Chondrocyte (in vitro differentiated cells): ENCODE results near the gene S100A13. TPM values are rescaled to one million over a fixed set of nuclear protein-coding genes. Genes with fewer than 3 reads are reported as not detected.
"Not testable (repeated sequence)": the region's sequence is repeated elsewhere in the genome, so short reads cannot be mapped to it uniquely, and the experiment has no call there.

Experiments used
- DNase-seq: peaks from one replicate; pipeline ENCODE4 v3.0.0; 2021; ENCODE audit warnings: mixed read lengths, low spot score
- H3K27ac Mint-ChIP-seq: one replicate; pipeline ENCODE4 v1.8.0; 2021; ENCODE audit warnings: mild to moderate bottlenecking, moderate library complexity, mixed read lengths; ENCODE audit not compliant: unreplicated experiment
- H3K27me3 Mint-ChIP-seq: 2 replicates; pipeline ENCODE4 v1.8.0; 2021; ENCODE audit warnings: low read depth, mixed read lengths
- H3K36me3 Mint-ChIP-seq: 2 replicates; pipeline ENCODE4 v1.8.0; 2021; ENCODE audit warnings: low read depth, mixed read lengths
- H3K4me1 Mint-ChIP-seq: 2 replicates; pipeline ENCODE4 v1.8.0; 2021; ENCODE audit warnings: low read depth, mild to moderate bottlenecking, mixed read lengths
- H3K4me3 Mint-ChIP-seq: one replicate; pipeline ENCODE4 v1.8.0; 2021; ENCODE audit warnings: mild to moderate bottlenecking, moderate library complexity, mixed read lengths; ENCODE audit not compliant: unreplicated experiment
- H3K9me3 Mint-ChIP-seq: 2 replicates; pipeline ENCODE4 v1.8.0; 2021; ENCODE audit warnings: low read depth, mixed read lengths
- CTCF ChIP-seq: fragments of 200-600 bp; sonication (generic); IDR thresholded peaks from 2 replicates; pipeline ENCODE4 v1.5.0; 2021; ENCODE audit warnings: antibody characterized with exemption, mild to moderate bottlenecking, moderate library complexity
- total RNA-seq: library from RNA; stranded (reverse); gene quantifications from 3 replicates; pipeline ENCODE4 v1.2.1, GENCODE V29; 2021

The S100A13 gene
- total RNA-seq, 1 donor from 2014 or later, result 113 TPM

GRCh38 chr1:153670257-153670858 is 43.1 kb upstream of the S100A13 start:
- Mint-ChIP-seq H3K4me3 (no peak overlapping the region), H3K4me1 (peaks cover 23% of the 10 kb centered on the region), H3K9me3 (no peaks in the 10 kb centered on the region), H3K36me3 (peaks cover 16% of the 10 kb centered on the region), H3K27me3 (no peaks in the 10 kb centered on the region), H3K27ac (no peak overlapping the region)
- no peak for TF ChIP-seq CTCF
- no peak for DNase-seq

GRCh38 chr1:153669606-153670005 is 42.3 kb upstream of the S100A13 start:
- Mint-ChIP-seq H3K27me3 (no peaks in the 10 kb centered on the region), H3K27ac (no peak overlapping the region), H3K9me3 (no peaks in the 10 kb centered on the region), H3K4me1 (peaks cover 23% of the 10 kb centered on the region), H3K36me3 (peaks cover 24% of the 10 kb centered on the region), H3K4me3 (no peak overlapping the region)
- DNase-seq, result no peak
- no peak for TF ChIP-seq CTCF

- H3K4me3 Mint-ChIP-seq, H3K27ac Mint-ChIP-seq, H3K27me3 Mint-ChIP-seq, H3K9me3 Mint-ChIP-seq: not testable (repeated sequence)
- Mint-ChIP-seq H3K4me1 (peaks cover 23% of the 10 kb centered on the region), H3K36me3 (peaks cover 29% of the 10 kb centered on the region)
- DNase-seq, result peak; percentile 19
These were observed 41.4 kb upstream of the S100A13 start for GRCh38 chr1:153668672-153669071.

- peak overlapping the region; percentile 15 for H3K27ac Mint-ChIP-seq
- no peak for DNase-seq
- peaks cover 23% of the 10 kb centered on the region for H3K4me1 Mint-ChIP-seq
- H3K36me3 Mint-ChIP-seq, result peaks cover 29% of the 10 kb centered on the region
- no peaks in the 10 kb centered on the region for H3K27me3 Mint-ChIP-seq
- no peak overlapping the region for H3K4me3 Mint-ChIP-seq
- TF ChIP-seq CTCF, result no peak
- H3K9me3 Mint-ChIP-seq, result no peaks in the 10 kb centered on the region
These were observed 40.1 kb upstream of the S100A13 start for GRCh38 chr1:153667439-153667838.

GRCh38 chr1:153663211-153663610 is 35.9 kb upstream of the S100A13 start:
- peaks cover 34% of the 10 kb centered on the region for H3K36me3 Mint-ChIP-seq
- H3K27ac Mint-ChIP-seq, result no peak overlapping the region
- TF ChIP-seq CTCF, result no peak
- H3K4me3 Mint-ChIP-seq, result no peak overlapping the region
- no peaks in the 10 kb centered on the region for H3K9me3 Mint-ChIP-seq
- DNase-seq, result no peak
- peaks cover 18% of the 10 kb centered on the region for H3K4me1 Mint-ChIP-seq
- no peaks in the 10 kb centered on the region for H3K27me3 Mint-ChIP-seq

- Mint-ChIP-seq H3K27ac (peak overlapping the region; percentile 49), H3K9me3 (no peaks in the 10 kb centered on the region), H3K27me3 (no peaks in the 10 kb centered on the region), H3K36me3 (peaks cover 25% of the 10 kb centered on the region), H3K4me3 (no peak overlapping the region), H3K4me1 (peaks cover 12% of the 10 kb centered on the region)
- no peak for TF ChIP-seq CTCF
- no peak for DNase-seq
These were observed 35.0 kb upstream of the S100A13 start for GRCh38 chr1:153662269-153662668.
